KMS-11 (cell line): Measurements from ENCODE around the gene TRIP12.
A peak's percentile ranks its signal among the peaks of the same experiment; 100 is the strongest.

Experiments
- H2AFZ ChIP-seq: fragments of 200-600 bp; sonication (generic); 2 replicates; pipeline ENCODE4 v1.6.1; 2016; ENCODE audit warnings: antibody characterized with exemption, mixed run types, low read depth
- H3K27ac ChIP-seq: fragments of 200-600 bp; sonication (generic); 2 replicates; pipeline ENCODE4 v1.6.1; 2016; ENCODE audit warnings: mild to moderate bottlenecking, mixed run types
- H3K27me3 ChIP-seq: fragments of 200-600 bp; sonication (generic); 2 replicates; pipeline ENCODE4 v1.6.1; 2017; ENCODE audit warnings: mild to moderate bottlenecking, low read depth, mixed run types, moderate library complexity; ENCODE audit not compliant: insufficient read depth
- H3K36me3 ChIP-seq: fragments of 200-600 bp; sonication (generic); 2 replicates; pipeline ENCODE4 v1.6.1; 2017; ENCODE audit warnings: mild to moderate bottlenecking, mixed run types; ENCODE audit not compliant: insufficient read depth
- H3K4me1 ChIP-seq: fragments of 200-600 bp; sonication (generic); 2 replicates; pipeline ENCODE4 v1.6.1; 2016; ENCODE audit warnings: mild to moderate bottlenecking, low read depth, mixed run types; ENCODE audit not compliant: poor library complexity, severe bottlenecking
- H3K4me2 ChIP-seq: fragments of 200-600 bp; sonication (generic); 2 replicates; pipeline ENCODE4 v1.7.0; 2016; ENCODE audit warnings: mild to moderate bottlenecking, mixed run types
- H3K4me3 ChIP-seq: fragments of 200-600 bp; sonication (generic); IDR thresholded peaks from 2 replicates; pipeline ENCODE4 v1.6.1; 2017; ENCODE audit warnings: low read depth, low read length, mixed read lengths; ENCODE audit not compliant: insufficient read depth
- H3K79me2 ChIP-seq: fragments of 200-600 bp; sonication (generic); 2 replicates; pipeline ENCODE4 v1.6.1; 2016; ENCODE audit warnings: low read depth, mixed run types; ENCODE audit not compliant: insufficient read depth
- H3K9ac ChIP-seq: fragments of 200-600 bp; sonication (generic); 2 replicates; pipeline ENCODE4 v1.6.1; 2016; ENCODE audit warnings: mild to moderate bottlenecking, mixed run types
- H4K20me1 ChIP-seq: fragments of 200-600 bp; sonication (generic); 2 replicates; pipeline ENCODE4 v1.6.1; 2016; ENCODE audit warnings: mild to moderate bottlenecking, mixed run types; ENCODE audit not compliant: insufficient read depth
- CTCF ChIP-seq: fragments of 200-600 bp; sonication (generic); conservative IDR thresholded peaks from 2 replicates; pipeline ENCODE4 v1.6.1; 2017; ENCODE audit warnings: low read depth, mild to moderate bottlenecking, antibody characterized with exemption, low read length, moderate library complexity, mixed read lengths

Gene TRIP12

GRCh38 chr2:229882583-229882982 lies 39.2 kb downstream of the TRIP12 start:
- Histone ChIP-seq H2AFZ (no peak overlapping the region), H3K79me2 (0 out of 2 replicates have a peak, but pooled peaks cover 12% of the 10 kb centered on the region), H3K36me3 (no peaks in the 10 kb centered on the region), H3K9ac (no peak overlapping the region), H3K27ac (no peak overlapping the region), H3K27me3 (no peaks in the 10 kb centered on the region), H3K4me1 (no peaks in the 10 kb centered on the region), H3K4me3 (no peak overlapping the region), H4K20me1 (no peaks in the 10 kb centered on the region), H3K4me2 (no peak overlapping the region)
- no peak for TF ChIP-seq CTCF

DNA sequence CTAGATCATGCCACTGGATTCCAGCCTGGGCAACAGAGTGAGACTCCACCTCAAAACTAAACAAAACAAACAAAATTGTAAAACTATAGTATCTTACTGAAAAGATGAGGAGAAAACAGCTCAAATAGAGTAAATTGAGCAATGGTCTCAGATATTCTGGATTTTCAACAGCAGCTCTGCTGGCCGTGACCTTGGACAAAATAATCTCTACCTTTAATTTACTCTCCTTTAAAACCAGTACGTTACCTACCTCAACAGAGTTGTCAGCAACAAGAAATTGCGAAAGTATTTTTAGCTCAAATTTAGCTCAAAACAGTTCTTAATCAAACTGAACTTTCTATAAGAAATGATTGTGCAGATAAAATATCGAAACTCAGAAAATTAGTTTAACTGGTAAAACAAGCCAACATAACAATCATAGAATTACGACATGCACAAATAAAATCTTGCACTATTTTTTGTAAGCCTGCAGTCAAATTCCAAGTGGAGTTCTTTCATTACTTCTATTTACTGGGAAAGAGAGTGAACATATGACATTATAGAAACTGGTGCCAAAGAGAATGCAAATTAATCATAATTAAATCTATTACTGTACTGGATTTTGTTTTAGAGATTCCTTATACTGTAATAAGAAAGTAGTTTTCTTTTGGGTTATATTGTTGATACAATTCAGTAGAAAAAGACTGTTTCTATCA lies 40.8 kb downstream of the TRIP12 start:
- Histone ChIP-seq H3K36me3 (no peaks in the 10 kb centered on the region), H4K20me1 (no peaks in the 10 kb centered on the region), H3K79me2 (0 out of 2 replicates have a peak, but pooled peaks cover 12% of the 10 kb centered on the region), H3K4me3 (no peak overlapping the region), H3K4me2 (no peak overlapping the region), H3K27ac (no peak overlapping the region), H3K27me3 (no peaks in the 10 kb centered on the region), H3K4me1 (peaks cover 10% of the 10 kb centered on the region), H3K9ac (no peak overlapping the region), H2AFZ (no peak overlapping the region)
- TF ChIP-seq CTCF: no peak

DNA sequence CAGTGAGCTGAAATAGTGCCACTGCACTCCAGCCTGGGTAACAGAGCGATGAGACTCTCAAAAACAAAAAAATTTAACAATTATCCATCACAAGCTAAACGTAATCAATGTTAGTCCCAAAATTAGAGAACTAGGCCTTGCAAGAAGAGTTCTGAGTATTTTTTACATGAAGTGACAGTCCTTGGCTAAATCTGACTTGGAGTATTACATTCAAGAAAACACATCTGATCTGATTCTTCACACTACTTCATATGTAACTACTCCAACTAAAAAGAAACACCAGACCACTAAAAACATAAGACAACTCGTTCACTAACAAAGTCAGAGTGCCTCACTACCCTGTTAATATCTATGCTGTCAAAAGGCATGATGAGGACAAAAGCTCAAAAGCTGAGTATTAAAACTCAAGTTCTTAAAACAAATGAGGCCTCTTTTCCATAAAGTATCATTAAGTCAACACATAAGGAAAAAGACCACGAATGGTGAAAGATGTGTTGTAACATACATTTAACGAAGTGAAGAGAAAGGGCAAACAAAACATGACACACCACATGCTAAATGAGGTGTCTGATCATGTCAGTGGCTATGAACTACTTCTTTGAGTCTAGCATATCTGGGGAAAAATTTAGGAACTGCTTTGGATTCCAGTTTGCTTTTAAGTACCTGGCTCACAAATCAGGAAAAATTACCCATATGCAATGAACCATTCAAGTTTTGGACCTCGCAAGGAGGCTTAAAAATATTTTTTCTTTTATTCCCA lies 42.4 kb downstream of the TRIP12 start:
- Histone ChIP-seq H3K4me2 (no peak overlapping the region), H3K9ac (no peak overlapping the region), H3K36me3 (no peaks in the 10 kb centered on the region), H3K4me1 (peaks cover 25% of the 10 kb centered on the region), H3K27me3 (no peaks in the 10 kb centered on the region), H2AFZ (no peak overlapping the region), H3K27ac (no peak overlapping the region), H3K4me3 (no peak overlapping the region), H3K79me2 (peaks cover 19% of the 10 kb centered on the region), H4K20me1 (no peaks in the 10 kb centered on the region)
- TF ChIP-seq CTCF: no peak

DNA sequence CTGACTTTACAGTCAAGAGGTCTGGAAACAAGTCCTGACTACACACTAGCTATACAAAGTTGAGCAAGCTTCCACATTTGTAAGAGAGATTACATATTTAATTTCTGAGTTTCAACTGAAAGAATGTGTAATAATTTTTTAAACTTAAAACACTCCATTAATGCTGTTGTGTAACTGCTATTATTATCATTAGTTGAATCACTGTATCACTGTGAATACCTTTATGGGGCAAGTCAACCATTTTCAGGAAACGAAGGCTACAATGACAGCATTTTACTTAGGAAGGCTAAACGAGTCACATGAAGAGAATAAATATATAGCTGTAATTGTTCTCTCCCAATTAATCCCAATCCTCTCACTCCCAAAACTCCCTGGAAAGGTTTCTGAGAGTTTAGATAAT lies 46.3 kb downstream of the TRIP12 start:
- Histone ChIP-seq H2AFZ (no peak overlapping the region), H3K36me3 (no peaks in the 10 kb centered on the region), H3K4me3 (no peak overlapping the region), H3K4me1 (peaks cover 63% of the 10 kb centered on the region), H3K27me3 (no peaks in the 10 kb centered on the region), H3K9ac (no peak overlapping the region), H4K20me1 (no peaks in the 10 kb centered on the region), H3K79me2 (peaks cover 27% of the 10 kb centered on the region), H3K27ac (peak overlapping the region; percentile 13; the same call in 1 of the 2 replicates), H3K4me2 (no peak overlapping the region)
- no peak for TF ChIP-seq CTCF
